CD4-positive, alpha-beta T cell treated with Interleukin-15 for 1 hour (primary cell): ENCODE results near the gene FSTL5.

Experiments used
- DNase-seq: peaks from one replicate; pipeline ENCODE4 v3.0.0-alpha.2; 2020

The FSTL5 gene

GRCh38 chr4:161931089-161931488, 232.7 kb downstream of the FSTL5 start:
- no peak for DNase-seq

GRCh38 chr4:161929956-161930355, 233.8 kb downstream of the FSTL5 start:
- DNase-seq, result no peak

GRCh38 chr4:161926033-161926828, 237.6 kb downstream of the FSTL5 start:
- no peak for DNase-seq

GRCh38 chr4:161920304-161921052, 243.3 kb downstream of the FSTL5 start:
- no peak for DNase-seq

GRCh38 chr4:161919442-161920220, 244.2 kb downstream of the FSTL5 start:
- DNase-seq, result no peak

GRCh38 chr4:161916035-161916434, 247.8 kb downstream of the FSTL5 start:
- DNase-seq, result no peak

GRCh38 chr4:161907590-161907955, 256.2 kb downstream of the FSTL5 start:
- no peak for DNase-seq

- no peak for DNase-seq
Measured at GRCh38 chr4:161906836-161907589, 256.8 kb downstream of the FSTL5 start.

GRCh38 chr4:161900110-161900509, 263.7 kb downstream of the FSTL5 start:
- no peak for DNase-seq

GRCh38 chr4:161894493-161895167, 269.2 kb downstream of the FSTL5 start:
- no peak for DNase-seq

- DNase-seq, result no peak
Measured at GRCh38 chr4:161894014-161894413, 269.8 kb downstream of the FSTL5 start.

- no peak for DNase-seq
Measured at GRCh38 chr4:161893566-161893965, 270.2 kb downstream of the FSTL5 start.

GRCh38 chr4:161892951-161893350, 270.8 kb downstream of the FSTL5 start:
- no peak for DNase-seq

- DNase-seq, result no peak
Measured at GRCh38 chr4:161883157-161883556, 280.6 kb downstream of the FSTL5 start.

GRCh38 chr4:161881370-161881769, 282.4 kb downstream of the FSTL5 start:
- DNase-seq, result no peak

GRCh38 chr4:161869511-161869910, 294.3 kb downstream of the FSTL5 start:
- DNase-seq, result no peak

- DNase-seq, result no peak
Measured at GRCh38 chr4:161856711-161857326, 307.0 kb downstream of the FSTL5 start.

- no peak for DNase-seq
Measured at GRCh38 chr4:161850631-161851030, 313.2 kb downstream of the FSTL5 start.

- no peak for DNase-seq
Measured at GRCh38 chr4:161841759-161842158, 322.0 kb downstream of the FSTL5 start.

- DNase-seq, result no peak
Measured at GRCh38 chr4:161829591-161829990, 334.2 kb downstream of the FSTL5 start.

- DNase-seq, result no peak
Measured at GRCh38 chr4:161828061-161828460, 335.7 kb downstream of the FSTL5 start.

- DNase-seq, result no peak
Measured at GRCh38 chr4:161827013-161827412, 336.8 kb downstream of the FSTL5 start.
